ENCODE results near the gene CARS1. TPM values are rescaled to one million over a fixed set of nuclear protein-coding genes. Genes with fewer than 3 reads are reported as not detected.
A peak's percentile ranks its signal among the peaks of the same experiment; 100 is the strongest.

CARS1 gene
- total RNA-seq, 1 donor = 68.2 TPM

DNA sequence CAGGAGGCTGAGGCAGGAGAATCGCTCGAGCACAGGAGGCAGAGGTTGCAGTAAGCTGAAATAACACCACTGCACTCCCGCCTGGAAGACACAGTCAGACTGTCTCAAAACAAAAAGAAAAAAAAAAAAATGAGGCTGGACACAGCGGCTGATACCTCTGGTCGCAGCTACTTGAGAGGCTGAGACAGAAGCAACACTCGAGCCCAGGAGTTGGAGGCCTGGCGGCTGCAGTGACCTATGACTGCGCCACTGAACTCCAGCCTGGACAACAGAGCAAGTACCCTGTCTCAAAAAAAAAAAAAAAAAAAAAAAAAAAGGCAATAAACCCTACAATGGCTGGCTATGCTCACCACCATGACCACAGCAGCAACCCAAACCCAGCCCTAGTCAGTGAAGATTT, 76.1 kb downstream of the CARS1 start:
- TF ChIP-seq, protein P1, sequence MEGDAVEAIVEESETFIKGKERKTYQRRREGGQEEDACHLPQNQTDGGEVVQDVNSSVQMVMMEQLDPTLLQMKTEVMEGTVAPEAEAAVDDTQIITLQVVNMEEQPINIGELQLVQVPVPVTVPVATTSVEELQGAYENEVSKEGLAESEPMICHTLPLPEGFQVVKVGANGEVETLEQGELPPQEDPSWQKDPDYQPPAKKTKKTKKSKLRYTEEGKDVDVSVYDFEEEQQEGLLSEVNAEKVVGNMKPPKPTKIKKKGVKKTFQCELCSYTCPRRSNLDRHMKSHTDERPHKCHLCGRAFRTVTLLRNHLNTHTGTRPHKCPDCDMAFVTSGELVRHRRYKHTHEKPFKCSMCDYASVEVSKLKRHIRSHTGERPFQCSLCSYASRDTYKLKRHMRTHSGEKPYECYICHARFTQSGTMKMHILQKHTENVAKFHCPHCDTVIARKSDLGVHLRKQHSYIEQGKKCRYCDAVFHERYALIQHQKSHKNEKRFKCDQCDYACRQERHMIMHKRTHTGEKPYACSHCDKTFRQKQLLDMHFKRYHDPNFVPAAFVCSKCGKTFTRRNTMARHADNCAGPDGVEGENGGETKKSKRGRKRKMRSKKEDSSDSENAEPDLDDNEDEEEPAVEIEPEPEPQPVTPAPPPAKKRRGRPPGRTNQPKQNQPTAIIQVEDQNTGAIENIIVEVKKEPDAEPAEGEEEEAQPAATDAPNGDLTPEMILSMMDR (IDR thresholded peaks at IDR 0.05; ENCODE audit: insufficient read depth, low read depth, low read length) = no peak
- no peak for DNase-seq (ENCODE audit: low read depth)
- H3K4me3 ChIP-seq (ENCODE audit: low read depth, low read length) = no peak overlapping the region

- H3K4me3 ChIP-seq (ENCODE audit: low read depth, low read length) = no peak overlapping the region
- DNase-seq (ENCODE audit: low read depth) = no peak
- TF ChIP-seq, protein P1 (IDR thresholded peaks at IDR 0.05; ENCODE audit: insufficient read depth, low read depth, low read length) = no peak
These were observed 76.9 kb downstream of the CARS1 start for GRCh38 chr11:2980168-2980840.

DNA sequence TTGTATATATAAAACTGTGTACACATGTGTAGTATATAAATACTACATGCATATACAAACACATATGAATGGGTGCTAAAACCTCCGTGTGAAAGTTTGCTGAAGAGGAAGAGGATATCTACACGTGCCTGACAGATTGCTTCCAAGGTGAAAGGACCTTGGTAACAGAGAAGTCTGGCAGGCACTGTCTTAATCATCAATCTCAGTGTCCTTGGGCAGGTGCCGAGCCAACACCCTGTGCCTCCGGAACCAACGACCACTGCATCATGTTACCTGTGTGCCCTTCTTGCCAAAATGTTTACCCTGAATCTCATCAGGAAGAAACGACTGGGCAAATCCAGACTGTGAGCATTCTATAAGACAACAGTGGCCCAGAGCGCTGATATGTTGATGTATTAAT, 80.1 kb downstream of the CARS1 start:
- TF ChIP-seq, protein P1 (IDR thresholded peaks at IDR 0.05; ENCODE audit: insufficient read depth, low read depth, low read length) = no peak
- DNase-seq (ENCODE audit: low read depth) = no peak
- no peak overlapping the region for H3K4me3 ChIP-seq (ENCODE audit: low read depth, low read length)

DNA sequence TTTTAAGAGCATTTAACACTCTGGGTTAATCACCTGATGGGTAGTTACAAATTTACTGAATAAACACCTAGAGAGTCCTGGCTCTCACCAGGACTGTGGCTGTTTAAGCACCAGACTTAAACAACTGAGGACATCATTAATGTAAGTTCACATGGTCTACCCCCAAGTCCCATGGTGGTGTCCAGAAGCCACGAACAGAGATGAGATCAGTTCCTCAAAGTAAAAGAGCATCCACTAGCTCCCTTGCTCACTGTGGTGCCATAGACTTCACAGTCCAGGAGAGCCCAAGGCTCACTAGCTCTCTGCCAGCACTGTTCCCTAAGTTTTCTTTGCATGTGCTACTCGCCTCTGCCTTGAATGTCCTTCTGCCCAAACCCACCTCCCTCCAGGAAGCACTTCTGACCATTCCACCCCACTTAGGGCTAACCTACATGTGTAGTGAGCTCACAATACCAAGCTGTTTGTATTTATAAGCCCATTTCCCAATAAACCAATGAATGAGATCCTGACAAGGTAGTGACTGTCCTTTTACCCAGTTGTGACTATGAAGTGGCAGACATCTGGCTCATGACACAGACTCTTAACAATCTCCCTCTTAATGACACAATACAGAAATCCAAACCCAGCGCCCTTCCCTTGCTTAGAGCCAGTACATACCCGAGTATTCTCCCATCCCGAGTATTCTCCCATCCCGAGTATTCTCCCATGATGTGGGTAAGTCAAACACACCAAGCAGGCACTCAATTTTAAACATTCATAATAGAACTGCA, 80.7 kb downstream of the CARS1 start:
- DNase-seq (ENCODE audit: low read depth) = no peak
- H3K4me3 ChIP-seq (ENCODE audit: low read depth, low read length) = no peak overlapping the region
- TF ChIP-seq, protein P1 (IDR thresholded peaks at IDR 0.05; ENCODE audit: insufficient read depth, low read depth, low read length) = no peak

- DNase-seq (ENCODE audit: low read depth) = peak; percentile 48
- TF ChIP-seq, protein P1 (IDR thresholded peaks at IDR 0.05; ENCODE audit: insufficient read depth, low read depth, low read length) = peak; percentile 61
- no peak overlapping the region for H3K4me3 ChIP-seq (ENCODE audit: low read depth, low read length)
These were observed 81.6 kb downstream of the CARS1 start for GRCh38 chr11:2975594-2975993.

DNA sequence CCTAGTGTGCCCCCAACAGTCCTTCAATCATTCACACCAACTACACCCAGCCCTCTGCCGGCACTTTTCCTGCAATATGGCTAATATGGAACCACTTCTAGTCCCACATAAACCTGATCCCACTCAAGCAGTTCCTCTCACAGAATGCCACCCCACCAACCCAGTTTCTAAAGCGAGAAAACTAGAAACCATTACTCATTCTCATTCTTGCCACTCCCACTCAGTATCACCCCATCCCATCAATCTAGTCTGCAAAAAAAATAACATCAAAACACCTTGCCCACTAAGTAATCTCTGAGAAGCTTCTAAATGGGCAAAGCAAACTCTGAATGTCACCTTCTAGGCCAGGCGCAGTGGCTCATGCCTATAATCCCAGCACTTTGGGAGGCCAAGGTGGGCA, 83.0 kb downstream of the CARS1 start:
- TF ChIP-seq, protein P1 (IDR thresholded peaks at IDR 0.05; ENCODE audit: insufficient read depth, low read depth, low read length) = no peak
- DNase-seq (ENCODE audit: low read depth) = no peak
- no peak overlapping the region for H3K4me3 ChIP-seq (ENCODE audit: low read depth, low read length)
